Right atrium auricular region (tissue), 2 donors: Measurements from ENCODE around the gene B4GALT2. TPM values are rescaled to one million over a fixed set of nuclear protein-coding genes. Genes with fewer than 3 reads are reported as not detected.

Experiments used
- DNase-seq: peaks from one replicate; pipeline ENCODE4 v3.0.0-alpha.2; 2019; ENCODE audit warnings: low spot score
- H3K27ac ChIP-seq, 2 donors: fragments of 200-600 bp; sonication (generic); 1 replicate in 1 of 2; 2 replicates in 1 of 2; pipeline ENCODE4 v1.5.1; 2016 to 2019
- H3K27me3 ChIP-seq, 2 donors: fragments of 200-600 bp; sonication (generic); one replicate each; pipeline versions ENCODE4 v1.5.1 to v1.6.0; 2017 to 2019
- H3K36me3 ChIP-seq: fragments of 200-600 bp; sonication (generic); one replicate; pipeline ENCODE4 v1.5.1; 2016
- H3K4me1 ChIP-seq, 2 donors: fragments of 200-600 bp; sonication (generic); one replicate each; pipeline versions ENCODE4 v1.5.1 to v1.6.0; 2017 to 2019
- H3K4me3 ChIP-seq, 2 donors: fragments of 200-600 bp; sonication (generic); 1 replicate in 1 of 2; 2 replicates in 1 of 2; pipeline ENCODE4 v1.5.1; 2017 to 2019; ENCODE audit warnings: mild to moderate bottlenecking in 1 of 2, moderate library complexity in 1 of 2
- H3K9me3 ChIP-seq, 2 donors: fragments of 200-600 bp; sonication (generic); one replicate each; pipeline ENCODE4 v1.5.1; 2019
- CTCF ChIP-seq, 2 donors: fragments of 200-600 bp; sonication (generic); IDR thresholded peaks; one replicate each; pipeline ENCODE4 v1.5.1; 2019; ENCODE audit warnings: antibody characterized with exemption in 2 of 2
- total RNA-seq, 2 donors: library from RNA; depleted of rRNA; stranded (reverse); fragments of >200 nt; gene quantifications; one replicate each; pipeline ENCODE4 v1.1.0, GENCODE V29; 2016

Gene B4GALT2
- total RNA-seq, 2 donors from 2014 or later = 33.0 to 48.5 TPM

GRCh38 chr1:43949678-43950077 lies 29.3 kb upstream of the B4GALT2 start:
- peaks cover 6% of the 10 kb centered on the region for H3K36me3 ChIP-seq
- H3K4me3 ChIP-seq = no peak overlapping the region
- H3K4me1 ChIP-seq = peaks cover 0 to 33% of the 10 kb centered on the region in 2 donors
- no peaks in the 10 kb centered on the region for H3K27me3 ChIP-seq
- no peak for DNase-seq
- TF ChIP-seq CTCF (IDR thresholded peaks at IDR 0.05) = no peak
- no peak overlapping the region for H3K27ac ChIP-seq
- H3K9me3 ChIP-seq = no peaks in the 10 kb centered on the region

GRCh38 chr1:43951021-43951985 lies 27.7 kb upstream of the B4GALT2 start:
- DNase-seq = no peak
- no peak overlapping the region for H3K4me3 ChIP-seq
- no peaks in the 10 kb centered on the region for H3K9me3 ChIP-seq
- H3K36me3 ChIP-seq = peaks cover 6% of the 10 kb centered on the region
- H3K27ac ChIP-seq = no peak overlapping the region
- H3K4me1 ChIP-seq = peaks cover 0 to 22% of the 10 kb centered on the region in 2 donors
- H3K27me3 ChIP-seq = no peaks in the 10 kb centered on the region
- no peak for TF ChIP-seq CTCF (IDR thresholded peaks at IDR 0.05)

- H3K36me3 ChIP-seq = peaks cover 21% of the 10 kb centered on the region
- no peak overlapping the region for H3K27ac ChIP-seq
These were observed 26.2 kb upstream of the B4GALT2 start for GRCh38 chr1:43952731-43953346.

GRCh38 chr1:43953361-43953760 lies 25.6 kb upstream of the B4GALT2 start:
- H3K4me1 ChIP-seq = peaks cover 0 to 8% of the 10 kb centered on the region in 2 donors
- no peak for DNase-seq
- H3K27ac ChIP-seq = no peak overlapping the region
- TF ChIP-seq CTCF (IDR thresholded peaks at IDR 0.05) = no peak
- H3K4me3 ChIP-seq = no peak overlapping the region
- H3K36me3 ChIP-seq = peaks cover 27% of the 10 kb centered on the region
- H3K9me3 ChIP-seq = no peaks in the 10 kb centered on the region
- no peaks in the 10 kb centered on the region for H3K27me3 ChIP-seq

More at GRCh38 chr1:43952731-43953346, 26.2 kb upstream of the B4GALT2 start:
- no peak for TF ChIP-seq CTCF (IDR thresholded peaks at IDR 0.05)
- Histone ChIP-seq H3K27me3 (no peaks in the 10 kb centered on the region), H3K4me1 (peaks cover 0 to 13% of the 10 kb centered on the region in 2 donors), H3K4me3 (no peak overlapping the region), H3K9me3 (no peaks in the 10 kb centered on the region)
- no peak for DNase-seq

GRCh38 chr1:43954036-43954435 lies 25.0 kb upstream of the B4GALT2 start:
- Histone ChIP-seq H3K4me3 (no peak overlapping the region), H3K4me1 (peaks cover 0 to 1% of the 10 kb centered on the region in 2 donors), H3K27me3 (no peaks in the 10 kb centered on the region), H3K36me3 (peaks cover 33% of the 10 kb centered on the region), H3K27ac (no peak overlapping the region), H3K9me3 (no peaks in the 10 kb centered on the region)
- no peak for DNase-seq
- no peak for TF ChIP-seq CTCF (IDR thresholded peaks at IDR 0.05)
